SK-N-SH treated with all-trans-retinoic acid at 6 μM for 48 hours (cell line): Measurements from ENCODE around the gene TMEM156.

Source experiments
- ATAC-seq: fragments of 200-7000 bp; cut with Tn5 transposase; 3 replicates; pipeline ENCODE4 v1.9.1; 2020; ENCODE audit warnings: mild to moderate bottlenecking, moderate library complexity
- ARNTL ChIP-seq: fragments of 450-650 bp; formaldehyde crosslinking; IDR thresholded peaks from 2 replicates; pipeline ENCODE4 v1.5.0; 2020; ENCODE audit warnings: low read depth, mild to moderate bottlenecking, moderate library complexity, borderline replicate concordance
- CSDC2 ChIP-seq: fragments of 250-450 bp; sonication (Bioruptor Pico); IDR thresholded peaks from 2 replicates; pipeline ENCODE4 v1.5.0; 2020; ENCODE audit warnings: mild to moderate bottlenecking, moderate library complexity
- ESRRG ChIP-seq: fragments of 250-450 bp; sonication (Bioruptor Pico); IDR thresholded peaks from 2 replicates; pipeline ENCODE4 v1.6.1; 2021; ENCODE audit warnings: mild to moderate bottlenecking
- GLIS3 ChIP-seq: fragments of 250-450 bp; sonication (Bioruptor Pico); IDR thresholded peaks from 2 replicates; pipeline ENCODE4 v1.5.0; 2020; ENCODE audit warnings: mild to moderate bottlenecking, moderate library complexity
- OSR1 ChIP-seq: fragments of 250-450 bp; sonication (Bioruptor Pico); IDR thresholded peaks from 2 replicates; pipeline ENCODE4 v1.8.0; 2022; ENCODE audit warnings: moderate library complexity, mild to moderate bottlenecking, inconsistent platforms
- PPARA ChIP-seq: fragments of 250-450 bp; sonication (Bioruptor Pico); IDR thresholded peaks from 2 replicates; pipeline ENCODE4 v1.5.0; 2020; ENCODE audit warnings: mild to moderate bottlenecking, borderline replicate concordance
- RARB ChIP-seq: fragments of 250-450 bp; sonication (Bioruptor Pico); IDR thresholded peaks from 2 replicates; pipeline ENCODE4 v1.8.0; 2021; ENCODE audit warnings: mild to moderate bottlenecking, moderate library complexity
- SNAI2 ChIP-seq: fragments of 250-450 bp; sonication (Bioruptor Pico); IDR thresholded peaks from 2 replicates; pipeline ENCODE4 v1.5.0; 2020; ENCODE audit warnings: mild to moderate bottlenecking, moderate library complexity
- TCF4 ChIP-seq: fragments of 250-450 bp; sonication (Bioruptor Pico); IDR thresholded peaks from 2 replicates; pipeline ENCODE4 v1.8.0; 2021; ENCODE audit warnings: mild to moderate bottlenecking, moderate library complexity, borderline replicate concordance
- TOX ChIP-seq: fragments of 250-450 bp; sonication (Bioruptor Pico); IDR thresholded peaks from 2 replicates; pipeline ENCODE4 v1.8.0; 2021; ENCODE audit warnings: mild to moderate bottlenecking, moderate library complexity, borderline replicate concordance
- ZC3H10 ChIP-seq: fragments of 250-450 bp; sonication (Bioruptor Pico); IDR thresholded peaks from 2 replicates; pipeline ENCODE4 v1.5.1; 2021; ENCODE audit warnings: mild to moderate bottlenecking, moderate library complexity
- ZFP3 ChIP-seq: fragments of 250-450 bp; sonication (Bioruptor Pico); IDR thresholded peaks from 2 replicates; pipeline ENCODE4 v1.5.0; 2020; ENCODE audit warnings: mild to moderate bottlenecking, moderate library complexity
- ZFP30 ChIP-seq: fragments of 450-650 bp; formaldehyde crosslinking; IDR thresholded peaks from 2 replicates; pipeline ENCODE4 v1.5.0; 2022; ENCODE audit warnings: mild to moderate bottlenecking, moderate library complexity
- ZNF565 ChIP-seq: fragments of 450-650 bp; formaldehyde crosslinking; conservative IDR thresholded peaks from 2 replicates; pipeline ENCODE4 v1.5.0; 2020; ENCODE audit warnings: low read depth, mild to moderate bottlenecking, moderate library complexity
- ZNF70 ChIP-seq: fragments of 450-650 bp; formaldehyde crosslinking; IDR thresholded peaks from 2 replicates; pipeline ENCODE4 v1.5.0; 2020; ENCODE audit warnings: mild to moderate bottlenecking, moderate library complexity
- TF ChIP-seq, protein P1 (sequence below): fragments of 250-450 bp; sonication (Bioruptor Pico); IDR thresholded peaks from 2 replicates; pipeline ENCODE4 v1.5.1; 2020; ENCODE audit warnings: low read depth, mild to moderate bottlenecking, moderate library complexity
- TF ChIP-seq, protein P2 (sequence below): fragments of 250-450 bp; sonication (Bioruptor Pico); IDR thresholded peaks from 2 replicates; pipeline ENCODE4 v1.5.1; 2021; ENCODE audit warnings: mild to moderate bottlenecking, moderate library complexity
- TF ChIP-seq, protein P3 (sequence below): fragments of 250-450 bp; sonication (Bioruptor Pico); IDR thresholded peaks from 2 replicates; pipeline ENCODE4 v1.8.0; 2020; ENCODE audit warnings: mild to moderate bottlenecking, moderate library complexity, borderline replicate concordance
- TF ChIP-seq, protein P4 (sequence below): fragments of 250-450 bp; sonication (Bioruptor Pico); IDR thresholded peaks from 2 replicates; pipeline ENCODE4 v1.5.0; 2020; ENCODE audit warnings: mild to moderate bottlenecking, moderate library complexity

TMEM156 gene

DNA sequence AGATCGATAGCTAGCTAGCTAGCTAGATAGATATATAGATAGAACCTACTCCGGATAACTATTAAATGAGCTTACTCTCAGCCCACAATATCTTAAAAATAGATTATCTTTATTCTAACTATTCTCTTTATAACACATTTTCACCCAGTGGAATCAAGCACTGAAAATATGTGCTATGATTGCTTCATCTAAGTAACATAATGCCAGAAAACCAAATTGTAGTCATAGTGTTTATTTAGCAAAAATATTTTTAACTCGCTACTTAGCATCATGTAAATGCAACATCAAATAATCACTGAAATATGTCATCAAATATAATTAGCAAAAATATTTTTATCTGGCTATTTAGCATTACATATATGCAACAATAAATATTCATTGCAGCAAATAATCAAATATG lies 1.5 kb downstream of the TMEM156 start:
- TF ChIP-seq, protein P1, sequence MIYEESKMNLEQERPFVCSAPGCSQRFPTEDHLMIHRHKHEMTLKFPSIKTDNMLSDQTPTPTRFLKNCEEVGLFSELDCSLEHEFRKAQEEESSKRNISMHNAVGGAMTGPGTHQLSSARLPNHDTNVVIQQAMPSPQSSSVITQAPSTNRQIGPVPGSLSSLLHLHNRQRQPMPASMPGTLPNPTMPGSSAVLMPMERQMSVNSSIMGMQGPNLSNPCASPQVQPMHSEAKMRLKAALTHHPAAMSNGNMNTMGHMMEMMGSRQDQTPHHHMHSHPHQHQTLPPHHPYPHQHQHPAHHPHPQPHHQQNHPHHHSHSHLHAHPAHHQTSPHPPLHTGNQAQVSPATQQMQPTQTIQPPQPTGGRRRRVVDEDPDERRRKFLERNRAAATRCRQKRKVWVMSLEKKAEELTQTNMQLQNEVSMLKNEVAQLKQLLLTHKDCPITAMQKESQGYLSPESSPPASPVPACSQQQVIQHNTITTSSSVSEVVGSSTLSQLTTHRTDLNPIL (CRISPR knock-in tag): no peak
- TF ChIP-seq, protein P2, sequence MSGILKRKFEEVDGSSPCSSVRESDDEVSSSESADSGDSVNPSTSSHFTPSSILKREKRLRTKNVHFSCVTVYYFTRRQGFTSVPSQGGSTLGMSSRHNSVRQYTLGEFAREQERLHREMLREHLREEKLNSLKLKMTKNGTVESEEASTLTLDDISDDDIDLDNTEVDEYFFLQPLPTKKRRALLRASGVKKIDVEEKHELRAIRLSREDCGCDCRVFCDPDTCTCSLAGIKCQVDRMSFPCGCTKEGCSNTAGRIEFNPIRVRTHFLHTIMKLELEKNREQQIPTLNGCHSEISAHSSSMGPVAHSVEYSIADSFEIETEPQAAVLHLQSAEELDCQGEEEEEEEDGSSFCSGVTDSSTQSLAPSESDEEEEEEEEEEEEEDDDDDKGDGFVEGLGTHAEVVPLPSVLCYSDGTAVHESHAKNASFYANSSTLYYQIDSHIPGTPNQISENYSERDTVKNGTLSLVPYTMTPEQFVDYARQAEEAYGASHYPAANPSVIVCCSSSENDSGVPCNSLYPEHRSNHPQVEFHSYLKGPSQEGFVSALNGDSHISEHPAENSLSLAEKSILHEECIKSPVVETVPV (CRISPR knock-in tag): no peak
- TF ChIP-seq, protein P3, sequence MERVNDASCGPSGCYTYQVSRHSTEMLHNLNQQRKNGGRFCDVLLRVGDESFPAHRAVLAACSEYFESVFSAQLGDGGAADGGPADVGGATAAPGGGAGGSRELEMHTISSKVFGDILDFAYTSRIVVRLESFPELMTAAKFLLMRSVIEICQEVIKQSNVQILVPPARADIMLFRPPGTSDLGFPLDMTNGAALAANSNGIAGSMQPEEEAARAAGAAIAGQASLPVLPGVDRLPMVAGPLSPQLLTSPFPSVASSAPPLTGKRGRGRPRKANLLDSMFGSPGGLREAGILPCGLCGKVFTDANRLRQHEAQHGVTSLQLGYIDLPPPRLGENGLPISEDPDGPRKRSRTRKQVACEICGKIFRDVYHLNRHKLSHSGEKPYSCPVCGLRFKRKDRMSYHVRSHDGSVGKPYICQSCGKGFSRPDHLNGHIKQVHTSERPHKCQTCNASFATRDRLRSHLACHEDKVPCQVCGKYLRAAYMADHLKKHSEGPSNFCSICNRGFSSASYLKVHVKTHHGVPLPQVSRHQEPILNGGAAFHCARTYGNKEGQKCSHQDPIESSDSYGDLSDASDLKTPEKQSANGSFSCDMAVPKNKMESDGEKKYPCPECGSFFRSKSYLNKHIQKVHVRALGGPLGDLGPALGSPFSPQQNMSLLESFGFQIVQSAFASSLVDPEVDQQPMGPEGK: no peak
- TF ChIP-seq, protein P4, sequence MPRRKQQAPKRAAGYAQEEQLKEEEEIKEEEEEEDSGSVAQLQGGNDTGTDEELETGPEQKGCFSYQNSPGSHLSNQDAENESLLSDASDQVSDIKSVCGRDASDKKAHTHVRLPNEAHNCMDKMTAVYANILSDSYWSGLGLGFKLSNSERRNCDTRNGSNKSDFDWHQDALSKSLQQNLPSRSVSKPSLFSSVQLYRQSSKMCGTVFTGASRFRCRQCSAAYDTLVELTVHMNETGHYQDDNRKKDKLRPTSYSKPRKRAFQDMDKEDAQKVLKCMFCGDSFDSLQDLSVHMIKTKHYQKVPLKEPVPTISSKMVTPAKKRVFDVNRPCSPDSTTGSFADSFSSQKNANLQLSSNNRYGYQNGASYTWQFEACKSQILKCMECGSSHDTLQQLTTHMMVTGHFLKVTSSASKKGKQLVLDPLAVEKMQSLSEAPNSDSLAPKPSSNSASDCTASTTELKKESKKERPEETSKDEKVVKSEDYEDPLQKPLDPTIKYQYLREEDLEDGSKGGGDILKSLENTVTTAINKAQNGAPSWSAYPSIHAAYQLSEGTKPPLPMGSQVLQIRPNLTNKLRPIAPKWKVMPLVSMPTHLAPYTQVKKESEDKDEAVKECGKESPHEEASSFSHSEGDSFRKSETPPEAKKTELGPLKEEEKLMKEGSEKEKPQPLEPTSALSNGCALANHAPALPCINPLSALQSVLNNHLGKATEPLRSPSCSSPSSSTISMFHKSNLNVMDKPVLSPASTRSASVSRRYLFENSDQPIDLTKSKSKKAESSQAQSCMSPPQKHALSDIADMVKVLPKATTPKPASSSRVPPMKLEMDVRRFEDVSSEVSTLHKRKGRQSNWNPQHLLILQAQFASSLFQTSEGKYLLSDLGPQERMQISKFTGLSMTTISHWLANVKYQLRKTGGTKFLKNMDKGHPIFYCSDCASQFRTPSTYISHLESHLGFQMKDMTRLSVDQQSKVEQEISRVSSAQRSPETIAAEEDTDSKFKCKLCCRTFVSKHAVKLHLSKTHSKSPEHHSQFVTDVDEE: no peak
- no peak for ATAC-seq

DNA sequence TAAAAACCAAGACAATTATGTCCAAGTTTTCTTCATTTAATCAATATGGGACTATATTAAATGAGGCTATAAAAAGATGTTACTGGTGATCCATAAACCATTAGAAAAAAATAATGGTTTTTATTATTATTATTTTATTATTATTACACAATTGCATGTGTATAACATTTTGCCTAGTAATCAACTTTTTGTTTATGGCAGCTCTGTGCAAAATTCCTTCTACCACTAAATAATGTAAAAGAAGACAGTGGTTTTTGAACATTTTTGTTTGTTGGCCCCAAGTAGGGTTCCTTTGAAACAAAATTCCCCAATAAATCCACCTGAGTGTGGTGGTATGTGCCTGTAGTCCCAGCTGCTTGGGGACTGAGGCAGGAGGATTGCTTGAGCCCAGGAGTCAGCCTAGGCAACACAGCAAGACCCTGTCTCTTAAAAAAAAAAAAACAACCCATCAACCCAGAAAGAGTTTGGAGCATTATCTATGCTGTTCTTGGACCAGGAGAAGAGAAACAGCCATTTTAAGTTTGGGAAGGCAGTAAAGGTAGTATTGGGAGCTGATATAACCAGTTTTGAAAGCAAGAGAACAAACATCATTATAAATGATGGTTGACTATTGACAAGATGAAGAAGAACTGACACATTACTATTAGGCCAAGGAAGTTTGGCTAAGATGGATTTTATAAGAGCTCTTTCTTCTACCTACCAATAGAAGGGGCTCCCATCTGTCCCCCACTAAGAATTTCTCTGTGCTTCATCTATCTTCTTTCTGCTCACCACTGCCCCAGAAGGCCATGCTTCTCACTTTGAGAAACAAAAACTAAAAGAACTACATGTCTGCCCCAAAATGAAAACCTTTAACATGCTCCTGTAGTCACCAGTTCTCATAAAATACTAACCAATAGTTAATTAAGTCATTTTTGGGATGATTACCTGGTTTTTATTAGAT lies 2.2 kb downstream of the TMEM156 start:
- TF ChIP-seq, protein P1 (CRISPR knock-in tag): no peak
- TF ChIP-seq RARB (CRISPR knock-in tag): no peak
- no peak for ATAC-seq

DNA sequence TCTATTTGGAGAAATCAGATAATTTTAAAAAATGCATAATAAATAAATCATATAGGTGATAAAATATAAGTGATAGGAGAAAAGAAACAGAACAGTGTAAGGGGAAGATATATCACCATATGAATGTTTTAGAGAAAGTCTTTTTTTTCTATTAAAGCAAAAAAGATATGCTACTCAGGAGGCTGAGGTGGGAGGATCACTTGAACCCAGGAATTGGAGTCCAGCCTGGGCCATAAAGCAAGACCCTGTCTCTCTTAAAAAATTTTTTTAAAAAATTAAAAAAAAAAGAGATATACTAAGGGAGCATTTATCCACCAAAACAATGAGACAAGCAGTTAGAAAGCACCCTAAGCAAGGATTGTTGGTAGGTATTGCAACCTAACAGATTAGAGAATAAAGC lies 6.1 kb downstream of the TMEM156 start:
- no peak for ATAC-seq
- TF ChIP-seq CSDC2: no peak
- TF ChIP-seq GLIS3 (CRISPR knock-in tag): no peak
- TF ChIP-seq, protein P4: no peak
- TF ChIP-seq ZFP3 (CRISPR knock-in tag): no peak
- no peak for TF ChIP-seq ZFP30 (CRISPR knock-in tag)
- TF ChIP-seq ESRRG (CRISPR knock-in tag): no peak
- TF ChIP-seq, protein P3: no peak
- no peak for TF ChIP-seq ARNTL (CRISPR knock-in tag)
- TF ChIP-seq, protein P1 (CRISPR knock-in tag): no peak
- no peak for TF ChIP-seq PPARA (CRISPR knock-in tag)
- no peak for TF ChIP-seq TCF4 (CRISPR knock-in tag)
- TF ChIP-seq ZNF565 (CRISPR knock-in tag): no peak
- TF ChIP-seq SNAI2: no peak
- TF ChIP-seq ZC3H10: no peak
- TF ChIP-seq TOX (CRISPR knock-in tag): no peak
- no peak for TF ChIP-seq OSR1 (CRISPR knock-in tag)
- TF ChIP-seq ZNF70 (CRISPR knock-in tag): no peak
- TF ChIP-seq, protein P2 (CRISPR knock-in tag): no peak
